ENCODE data around the gene LCN6. TPM values are rescaled to one million over a fixed set of nuclear protein-coding genes. Genes with fewer than 3 reads are reported as not detected.

The LCN6 gene
- total RNA-seq, 1 experiment from 2014 or later: not detected

- Mint-ChIP-seq H3K9me3 (peaks cover 33% of the 10 kb centered on the region), H3K4me1 (no peaks in the 10 kb centered on the region), H3K4me3 (no peak overlapping the region), H3K36me3 (peaks cover 11% of the 10 kb centered on the region), H3K27me3 (ENCODE audit: low read depth) (peaks cover 3% of the 10 kb centered on the region; the same call in 1 of the 2 replicates), H3K27ac (no peak overlapping the region)
- CTCF ChIA-PET: interaction anchor here (1.0 to 1.7 kb wide), 2 partner anchors 9 to 10 kb away, joined by 3 to 11 read pairs; no protein-coding TSS in a partner anchor
- no peak for TF ChIP-seq PREB (CRISPR knock-in tag; IDR thresholded peaks at IDR 0.05; ENCODE audit: borderline replicate concordance)
- TF ChIP-seq ZNF263 (CRISPR knock-in tag; IDR thresholded peaks at IDR 0.05; ENCODE audit: low read depth): no peak
- TF ChIP-seq ATF3 (CRISPR knock-in tag; conservative IDR thresholded peaks at IDR 0.05): no peak
- TF ChIP-seq SMAD4 (CRISPR knock-in tag; IDR thresholded peaks at IDR 0.05): no peak
- TF ChIP-seq ARID4B (CRISPR knock-in tag; IDR thresholded peaks at IDR 0.05; ENCODE audit: borderline replicate concordance): no peak
- TF ChIP-seq ZNF512 (CRISPR knock-in tag; IDR thresholded peaks at IDR 0.05; ENCODE audit: borderline replicate concordance): no peak
- TF ChIP-seq NFATC4 (CRISPR knock-in tag; IDR thresholded peaks at IDR 0.05): no peak
- no peak for TF ChIP-seq ZNF532 (CRISPR knock-in tag; IDR thresholded peaks at IDR 0.05; ENCODE audit: borderline replicate concordance)
- no peak for TF ChIP-seq ZNF317 (CRISPR knock-in tag; IDR thresholded peaks at IDR 0.05; ENCODE audit: borderline replicate concordance, low read depth)
- no peak for TF ChIP-seq ZNF121 (CRISPR knock-in tag; IDR thresholded peaks at IDR 0.05)
- TF ChIP-seq PRRX2 (CRISPR knock-in tag; IDR thresholded peaks at IDR 0.05): no peak
- no peak for TF ChIP-seq ETV6 (CRISPR knock-in tag; IDR thresholded peaks at IDR 0.05)
- no peak for TF ChIP-seq HMGA2 (CRISPR knock-in tag; IDR thresholded peaks at IDR 0.05)
- no peak for TF ChIP-seq CDX4 (CRISPR knock-in tag; IDR thresholded peaks at IDR 0.05; ENCODE audit: borderline replicate concordance)
- ATAC-seq (no peak), DNase-seq (ENCODE audit: low spot score) (no peak)
- POLR2A ChIA-PET: no interaction called here
Measured at GRCh38 chr9:136753371-136754058, 5.2 kb upstream of the LCN6 start.

Data from WTC11 (cell line).